Gastroesophageal sphincter (tissue), 4 donors: ENCODE measurements around the gene PDE2A. TPM values are rescaled to one million over a fixed set of nuclear protein-coding genes. Genes with fewer than 3 reads are reported as not detected.

Source experiments
- ATAC-seq: fragments of 150-250 bp; one replicate; pipeline ENCODE4 v1.9.1; 2016; ENCODE audit warnings: mild to moderate bottlenecking, moderate library complexity
- H3K27ac ChIP-seq, 4 donors: fragments of 200-600 bp; sonication (generic) in 3 of 4; 1 replicate in 3 of 4; 2 replicates in 1 of 4; pipeline ENCODE4 v1.5.1; 2016 to 2019
- H3K27me3 ChIP-seq: fragments of 200-600 bp; sonication (generic); one replicate; pipeline ENCODE4 v1.5.1; 2019
- H3K36me3 ChIP-seq, 2 donors: fragments of 200-600 bp; sonication (generic); one replicate each; pipeline ENCODE4 v1.5.1; 2019; ENCODE audit warnings: control low read depth in 1 of 2
- H3K4me1 ChIP-seq, 3 donors: fragments of 200-600 bp; sonication (generic); 1 replicate in 2 of 3; 2 replicates in 1 of 3; pipeline ENCODE4 v1.5.1; 2016 to 2019; ENCODE audit warnings: control low read depth in 2 of 3
- H3K4me3 ChIP-seq, 2 donors: fragments of 200-600 bp; sonication (generic); one replicate each; pipeline ENCODE4 v1.5.1; 2019; ENCODE audit warnings: mild to moderate bottlenecking in 1 of 2, moderate library complexity in 1 of 2
- H3K9me3 ChIP-seq, 3 donors: fragments of 200-600 bp; sonication (generic); one replicate each; pipeline ENCODE4 v1.5.1; 2017 to 2019; ENCODE audit warnings: control low read depth in 2 of 3
- CTCF ChIP-seq, 4 experiments: fragments of 200-600 bp in 2 of 4; fragments of 450-650 bp in 2 of 4; sonication (generic) in 1 of 4; IDR thresholded peaks; one replicate each; pipeline ENCODE4 v1.5.1; 2017 to 2019; ENCODE audit warnings: antibody characterized with exemption in 4 of 4, mild to moderate bottlenecking in 2 of 4, moderate library complexity in 2 of 4
- EP300 ChIP-seq: sonication (generic); formaldehyde crosslinking; IDR thresholded peaks from one replicate; pipeline ENCODE4 v1.6.1; 2017; ENCODE audit warnings: antibody characterized with exemption, mild to moderate bottlenecking
- POLR2A ChIP-seq, 2 donors: fragments of 450-650 bp; IDR thresholded peaks; one replicate each; pipeline ENCODE4 v1.6.1; 2017; ENCODE audit warnings: antibody characterized with exemption in 2 of 2, mild to moderate bottlenecking in 2 of 2, moderate library complexity in 1 of 2
- POLR2AphosphoS5 ChIP-seq: sonication (generic); formaldehyde crosslinking; IDR thresholded peaks from one replicate; pipeline ENCODE4 v1.6.1; 2017; ENCODE audit warnings: antibody characterized with exemption
- WGBS, 2 donors: methylation state at CpG; one replicate each; pipeline ENCODE4 v1.1.5; 2018; ENCODE audit warnings: low coverage in 1 of 2; 5-methylcytosine and 5-hydroxymethylcytosine counted together
- total RNA-seq, 4 donors: library from RNA; depleted of rRNA; stranded (reverse); fragments of >200 nt; gene quantifications; one replicate each; pipeline ENCODE4 v1.1.0, GENCODE V29; 2016

PDE2A gene
- total RNA-seq, 4 donors from 2014 or later: 31.6 to 54.2 (median 35.4) TPM

GRCh38 chr11:72662036-72662435 lies 12.2 kb downstream of the PDE2A start:
- 50 to 71% methylated on average over 2 to 3 of the region's 5 CpGs for WGBS, 2 donors
- ATAC-seq: no peak
- Histone ChIP-seq H3K9me3 (no peaks in the 10 kb centered on the region), H3K27me3 (peaks cover 34% of the 10 kb centered on the region), H3K4me3 (no peak overlapping the region), H3K27ac (no peak overlapping the region), H3K4me1 (no peaks in the 10 kb centered on the region), H3K36me3 (no peaks in the 10 kb centered on the region)
- TF ChIP-seq EP300: no peak

- 81 to 85% methylated on average over 8 to 9 of the region's 9 CpGs for WGBS, 2 donors
Observed at GRCh38 chr11:72661486-72661885, 12.7 kb downstream of the PDE2A start.

GRCh38 chr11:72658989-72659640 lies 15.1 kb downstream of the PDE2A start:
- no peaks in the 10 kb centered on the region for H3K9me3 ChIP-seq
- H3K36me3 ChIP-seq: no peaks in the 10 kb centered on the region
- ATAC-seq: no peak
- TF ChIP-seq CTCF (IDR thresholded peaks at IDR 0.05) (no peak), EP300 (no peak), POLR2A (IDR thresholded peaks at IDR 0.05) (no peak), POLR2AphosphoS5 (no peak)
- H3K27me3 ChIP-seq: peaks cover 31% of the 10 kb centered on the region
- H3K4me1 ChIP-seq: no peaks in the 10 kb centered on the region
- no peak overlapping the region for H3K4me3 ChIP-seq
- no peak overlapping the region for H3K27ac ChIP-seq
- 83 to 88% methylated on average over 2 to 5 of the region's 9 CpGs for WGBS, 2 donors

More at GRCh38 chr11:72661486-72661885, 12.7 kb downstream of the PDE2A start:
- H3K36me3 ChIP-seq: no peaks in the 10 kb centered on the region
- TF ChIP-seq POLR2A (IDR thresholded peaks at IDR 0.05) (no peak), CTCF (IDR thresholded peaks at IDR 0.05) (no peak), EP300 (no peak), POLR2AphosphoS5 (no peak)
- no peak overlapping the region for H3K4me3 ChIP-seq
- H3K9me3 ChIP-seq: no peaks in the 10 kb centered on the region
- no peak overlapping the region for H3K27ac ChIP-seq
- peaks cover 34% of the 10 kb centered on the region for H3K27me3 ChIP-seq
- H3K4me1 ChIP-seq: no peaks in the 10 kb centered on the region
- no peak for ATAC-seq

- TF ChIP-seq POLR2AphosphoS5 (no peak), CTCF (IDR thresholded peaks at IDR 0.05) (no peak), POLR2A (IDR thresholded peaks at IDR 0.05) (no peak), EP300 (no peak)
- whole genome bisulfite sequencing, 2 donors: 100% methylated on average over 1 of the region's 6 CpGs; no CpG with 5 or more reads in 1 of the 2 donors
- Histone ChIP-seq H3K27me3 (peaks cover 25% of the 10 kb centered on the region), H3K4me3 (no peak overlapping the region), H3K36me3 (no peaks in the 10 kb centered on the region), H3K4me1 (no peaks in the 10 kb centered on the region), H3K27ac (no peak overlapping the region), H3K9me3 (no peaks in the 10 kb centered on the region)
- ATAC-seq: no peak
Observed at GRCh38 chr11:72657411-72658100, 16.7 kb downstream of the PDE2A start.

- Histone ChIP-seq H3K27ac (no peak overlapping the region), H3K9me3 (no peaks in the 10 kb centered on the region), H3K4me3 (no peak overlapping the region), H3K27me3 (peaks cover 25% of the 10 kb centered on the region), H3K4me1 (no peaks in the 10 kb centered on the region), H3K36me3 (no peaks in the 10 kb centered on the region)
- 67 to 68% methylated on average over 1 to 10 of the region's 11 CpGs for WGBS, 2 donors
- TF ChIP-seq CTCF (IDR thresholded peaks at IDR 0.05) (no peak), POLR2AphosphoS5 (no peak), EP300 (no peak), POLR2A (IDR thresholded peaks at IDR 0.05) (no peak)
- ATAC-seq: no peak
Observed at GRCh38 chr11:72655896-72656464, 18.2 kb downstream of the PDE2A start.
